CD4-positive, alpha-beta T cell treated with Interleukin-17A for 4 hours (primary cell): ENCODE data around the gene ASPHD2.
A peak's percentile ranks its signal among the peaks of the same experiment; 100 is the strongest.
"Not testable (repeated sequence)": the region's sequence is repeated elsewhere in the genome, so short reads cannot be mapped to it uniquely, and the experiment has no call there.

Experiments
- DNase-seq: peaks from one replicate; pipeline ENCODE4 v3.0.0-alpha.2; 2020; ENCODE audit warnings: mixed read lengths

Gene ASPHD2

GRCh38 chr22:26416670-26417276 is 12.3 kb upstream of the ASPHD2 start:
- DNase-seq = no peak

GRCh38 chr22:26417406-26417805 is 11.7 kb upstream of the ASPHD2 start:
- DNase-seq = no peak

GRCh38 chr22:26418620-26419019 is 10.4 kb upstream of the ASPHD2 start:
- DNase-seq = no peak

GRCh38 chr22:26426924-26427323 is 2.1 kb upstream of the ASPHD2 start:
- DNase-seq = no peak

- peak; percentile 44 for DNase-seq
Measured at GRCh38 chr22:26429458-26430286, 612 bp downstream of the ASPHD2 start.

- no peak for DNase-seq
Measured at GRCh38 chr22:26430600-26430999, 1.5 kb downstream of the ASPHD2 start.

GRCh38 chr22:26431261-26431995 is 2.4 kb downstream of the ASPHD2 start:
- no peak for DNase-seq

- no peak for DNase-seq
Measured at GRCh38 chr22:26432619-26433311, 3.7 kb downstream of the ASPHD2 start.

GRCh38 chr22:26433805-26434204 is 4.7 kb downstream of the ASPHD2 start:
- no peak for DNase-seq

- no peak for DNase-seq
Measured at GRCh38 chr22:26435327-26436093, 6.5 kb downstream of the ASPHD2 start.

GRCh38 chr22:26436903-26437515 is 7.9 kb downstream of the ASPHD2 start:
- DNase-seq = no peak

GRCh38 chr22:26437694-26438392 is 8.8 kb downstream of the ASPHD2 start:
- DNase-seq = no peak

GRCh38 chr22:26438776-26439175 is 9.7 kb downstream of the ASPHD2 start:
- not testable (repeated sequence) for DNase-seq

- no peak for DNase-seq
Measured at GRCh38 chr22:26439559-26439958, 10.5 kb downstream of the ASPHD2 start.

- DNase-seq = no peak
Measured at GRCh38 chr22:26442086-26442756, 13.2 kb downstream of the ASPHD2 start.

GRCh38 chr22:26443901-26444690 is 15.0 kb downstream of the ASPHD2 start:
- no peak for DNase-seq

GRCh38 chr22:26444777-26445176 is 15.7 kb downstream of the ASPHD2 start:
- DNase-seq = no peak

- DNase-seq = no peak
Measured at GRCh38 chr22:26445577-26446275, 16.7 kb downstream of the ASPHD2 start.
